ENCODE measurements around the gene LHPP.

Gene LHPP

GRCh38 chr10:124559372-124560132 lies 97.9 kb downstream of the LHPP start:
- no peak for DNase-seq

- DNase-seq: no peak
Observed at GRCh38 chr10:124560377-124561105, 98.9 kb downstream of the LHPP start.

- DNase-seq: no peak
Observed at GRCh38 chr10:124561206-124561605, 99.6 kb downstream of the LHPP start.

- DNase-seq: no peak
Observed at GRCh38 chr10:124562425-124563060, 100.9 kb downstream of the LHPP start.

- DNase-seq: no peak
Observed at GRCh38 chr10:124563320-124564040, 101.9 kb downstream of the LHPP start.

GRCh38 chr10:124564881-124565280 lies 103.3 kb downstream of the LHPP start:
- DNase-seq: no peak

GRCh38 chr10:124565565-124566221 lies 104.1 kb downstream of the LHPP start:
- DNase-seq: no peak

- DNase-seq: no peak
Observed at GRCh38 chr10:124566222-124566888, 104.7 kb downstream of the LHPP start.

- no peak for DNase-seq
Observed at GRCh38 chr10:124566981-124567835, 105.6 kb downstream of the LHPP start.

GRCh38 chr10:124568339-124568738 lies 106.7 kb downstream of the LHPP start:
- no peak for DNase-seq

GRCh38 chr10:124568848-124569622 lies 107.4 kb downstream of the LHPP start:
- no peak for DNase-seq

- DNase-seq: no peak
Observed at GRCh38 chr10:124569623-124570470, 108.2 kb downstream of the LHPP start.

GRCh38 chr10:124570646-124571045 lies 109.0 kb downstream of the LHPP start:
- DNase-seq: no peak

GRCh38 chr10:124572751-124573150 lies 111.1 kb downstream of the LHPP start:
- DNase-seq: no peak

GRCh38 chr10:124573726-124574455 lies 112.3 kb downstream of the LHPP start:
- DNase-seq: no peak

- no peak for DNase-seq
Observed at GRCh38 chr10:124574456-124575070, 112.9 kb downstream of the LHPP start.

- no peak for DNase-seq
Observed at GRCh38 chr10:124575107-124576035, 113.7 kb downstream of the LHPP start.

Data from SW 1271 (cell line).